MV-4-11 (cell line): ENCODE data around the gene WNT9B.

Source experiments
- DNase-seq: peaks from one replicate; lab custom pipeline; 2025; lab: John Stamatoyannopoulos, UW

The WNT9B gene

GRCh38 chr17:46851029-46851741, at the start of gene WNT9B:
Gene WNT9B (plus strand): TSS chr17:46851583. CDS start chr17:46851639, 56 bp downstream.
- DNase-seq, result no peak

GRCh38 chr17:46802800-46803199, 48.6 kb upstream of the WNT9B start:
- DNase-seq, result no peak

GRCh38 chr17:46803544-46803943, 47.8 kb upstream of the WNT9B start:
- no peak for DNase-seq

GRCh38 chr17:46805771-46806170, 45.6 kb upstream of the WNT9B start:
- no peak for DNase-seq

GRCh38 chr17:46809110-46809571, 42.2 kb upstream of the WNT9B start:
- DNase-seq, result no peak

- no peak for DNase-seq
Measured at GRCh38 chr17:46810837-46811236, 40.5 kb upstream of the WNT9B start.

- DNase-seq, result no peak
Measured at GRCh38 chr17:46811978-46812583, 39.3 kb upstream of the WNT9B start.

GRCh38 chr17:46812624-46813318, 38.6 kb upstream of the WNT9B start:
- no peak for DNase-seq

- DNase-seq, result no peak
Measured at GRCh38 chr17:46813920-46814319, 37.5 kb upstream of the WNT9B start.

GRCh38 chr17:46814446-46814845, 36.9 kb upstream of the WNT9B start:
- no peak for DNase-seq

GRCh38 chr17:46815474-46816353, 35.7 kb upstream of the WNT9B start:
- no peak for DNase-seq

- DNase-seq, result no peak
Measured at GRCh38 chr17:46817151-46817900, 34.1 kb upstream of the WNT9B start.

- no peak for DNase-seq
Measured at GRCh38 chr17:46817901-46818209, 33.5 kb upstream of the WNT9B start.

- DNase-seq, result no peak
Measured at GRCh38 chr17:46818316-46818928, 33.0 kb upstream of the WNT9B start, which contains the start of gene WNT3. Gene WNT3 (minus strand): TSS chr17:46818692. CDS start chr17:46818597, 95 bp downstream.

- no peak for DNase-seq
Measured at GRCh38 chr17:46818929-46819859, 32.2 kb upstream of the WNT9B start.

- no peak for DNase-seq
Measured at GRCh38 chr17:46819906-46820351, 31.5 kb upstream of the WNT9B start.

GRCh38 chr17:46820592-46821450, 30.6 kb upstream of the WNT9B start:
- no peak for DNase-seq

- no peak for DNase-seq
Measured at GRCh38 chr17:46821482-46822387, 29.6 kb upstream of the WNT9B start.
